ENCODE measurements around the gene MRPL43.
"Not testable (repeated sequence)": the region's sequence is repeated elsewhere in the genome, so short reads cannot be mapped to it uniquely, and the experiment has no call there.

The MRPL43 gene

DNA sequence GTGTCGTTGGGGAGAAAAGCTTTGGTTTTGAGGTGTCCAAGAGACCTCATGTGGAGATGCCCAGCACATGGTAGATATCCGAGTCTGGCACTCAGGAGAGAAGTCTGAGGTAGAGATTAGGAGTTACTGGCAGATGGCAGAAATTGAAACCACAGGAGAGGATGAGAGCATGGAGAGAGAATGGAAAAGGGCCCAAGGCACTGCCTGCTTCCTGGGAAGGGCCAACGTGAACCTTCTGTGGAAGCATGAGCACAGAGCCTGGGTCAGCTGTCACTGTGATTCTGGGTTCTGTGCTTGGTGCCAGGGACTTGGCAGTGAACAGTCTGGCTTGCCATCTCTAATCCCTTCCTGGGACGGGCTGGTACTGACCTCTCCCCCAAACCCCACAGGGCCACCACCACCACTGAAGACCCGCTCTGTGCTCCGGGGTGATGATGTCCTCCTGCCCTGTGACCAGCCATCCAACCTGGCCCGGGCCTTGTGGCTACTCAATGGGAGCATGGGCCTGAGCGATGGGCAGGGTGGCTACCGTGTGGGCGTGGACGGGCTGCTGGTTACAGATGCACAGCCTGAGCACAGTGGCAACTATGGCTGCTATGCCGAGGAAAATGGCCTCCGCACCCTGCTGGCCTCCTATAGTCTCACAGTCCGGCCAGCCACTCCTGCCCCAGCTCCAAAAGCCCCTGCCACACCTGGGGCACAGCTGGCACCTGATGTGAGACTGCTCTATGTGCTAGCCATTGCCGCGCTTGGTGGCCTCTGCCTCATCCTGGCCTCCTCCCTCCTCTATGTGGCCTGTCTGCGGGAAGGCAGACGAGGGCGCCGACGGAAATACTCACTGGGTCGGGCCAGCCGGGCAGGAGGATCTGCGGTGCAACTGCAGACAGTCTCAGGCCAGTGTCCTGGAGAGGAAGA is 4.1 kb downstream of the MRPL43 start:
- DNase-seq (ENCODE audit: low spot score): no peak

DNA sequence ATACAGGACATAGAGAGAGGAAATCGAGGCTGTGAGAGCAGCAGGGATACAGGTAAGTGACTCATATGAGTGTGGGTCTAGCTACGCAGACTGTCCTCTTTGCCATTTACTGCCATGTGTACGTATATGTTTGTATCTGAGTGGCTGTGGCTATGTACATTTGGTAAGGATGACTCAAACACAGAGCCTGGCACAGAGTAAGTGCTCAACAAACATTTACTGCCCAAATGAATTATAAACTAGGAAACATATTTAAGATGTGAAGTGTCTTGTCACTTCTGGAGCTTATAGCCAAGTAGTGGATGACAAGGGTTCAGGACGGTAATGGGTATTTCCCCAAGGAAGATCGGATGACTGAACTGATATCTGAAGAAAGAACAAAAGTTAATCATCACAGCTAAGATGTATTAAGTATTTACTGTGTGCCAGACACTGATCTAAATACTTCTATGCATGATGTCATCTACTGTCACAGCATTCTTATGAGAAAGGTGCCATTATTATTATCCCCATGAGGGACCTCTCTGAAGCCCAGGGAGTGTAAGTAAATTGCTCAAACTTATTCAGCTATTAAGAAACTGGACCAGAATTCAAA is 6.0 kb downstream of the MRPL43 start:
- DNase-seq (ENCODE audit: low spot score): no peak

DNA sequence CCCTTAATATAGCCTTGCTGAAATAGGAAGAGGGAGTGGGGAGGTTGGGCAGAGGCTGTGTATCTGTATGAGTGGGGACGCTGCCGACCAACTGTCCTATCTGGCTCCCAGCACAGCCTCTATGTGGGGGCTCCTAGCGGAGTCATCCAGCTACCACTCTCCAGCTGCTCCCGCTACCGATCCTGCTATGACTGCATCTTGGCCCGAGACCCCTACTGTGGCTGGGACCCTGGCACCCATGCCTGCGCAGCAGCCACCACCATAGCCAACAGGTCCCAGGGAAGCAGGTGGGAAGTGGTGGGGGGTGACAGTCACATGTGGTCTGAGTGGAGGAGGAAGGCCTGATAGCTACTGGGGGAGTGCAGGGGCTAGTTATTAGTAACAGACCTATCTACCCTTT is 6.6 kb downstream of the MRPL43 start:
- DNase-seq (ENCODE audit: low spot score): no peak

DNA sequence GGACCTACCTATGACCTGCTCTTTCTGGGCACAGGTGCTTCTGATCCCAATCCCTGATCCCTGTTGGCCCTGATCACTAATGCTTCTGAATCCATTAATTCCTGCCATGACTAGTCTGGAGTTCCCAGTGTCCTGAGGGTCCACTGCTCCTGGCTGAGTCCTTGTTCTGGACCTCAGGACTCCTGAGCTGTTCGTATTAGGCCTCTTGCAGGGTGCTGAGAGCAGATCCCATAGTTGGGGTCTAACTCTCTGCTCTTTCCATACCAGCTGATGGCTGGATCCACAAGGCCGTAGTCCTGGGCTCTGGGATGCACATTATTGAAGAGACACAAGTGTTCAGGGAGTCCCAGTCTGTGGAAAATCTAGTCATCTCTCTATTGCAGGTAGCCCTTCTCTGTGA is 7.0 kb downstream of the MRPL43 start:
- no peak for DNase-seq (ENCODE audit: low spot score)

DNA sequence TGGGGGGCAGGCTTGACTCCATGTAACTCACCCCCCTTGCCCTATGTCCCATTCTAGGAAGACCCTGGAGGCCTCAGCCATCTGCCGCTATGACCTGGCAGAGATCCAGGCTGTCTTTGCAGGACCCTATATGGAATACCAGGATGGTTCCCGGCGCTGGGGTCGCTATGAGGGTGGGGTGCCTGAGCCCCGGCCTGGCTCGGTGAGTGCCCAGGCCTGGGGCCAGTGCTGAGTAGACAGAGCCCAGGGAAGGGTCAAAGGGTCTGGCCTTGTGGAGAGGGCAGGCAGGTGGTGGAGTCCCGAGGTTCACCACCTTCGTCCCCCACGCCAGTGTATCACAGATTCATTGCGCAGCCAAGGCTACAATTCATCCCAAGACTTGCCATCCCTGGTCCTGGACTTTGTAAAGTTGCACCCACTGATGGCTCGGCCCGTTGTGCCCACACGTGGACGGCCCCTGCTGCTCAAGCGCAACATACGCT is 7.5 kb downstream of the MRPL43 start:
- DNase-seq (ENCODE audit: low spot score): no peak

DNA sequence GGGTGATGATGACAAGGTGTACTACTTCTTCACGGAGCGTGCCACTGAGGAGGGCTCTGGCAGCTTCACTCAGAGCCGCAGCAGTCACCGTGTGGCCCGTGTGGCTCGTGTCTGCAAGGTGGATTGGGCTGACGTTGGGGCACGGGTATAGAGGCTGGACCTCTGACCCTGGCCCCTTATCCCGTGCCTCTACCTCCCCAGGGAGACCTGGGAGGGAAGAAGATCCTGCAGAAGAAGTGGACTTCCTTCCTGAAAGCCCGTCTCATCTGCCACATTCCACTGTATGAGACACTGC is 8.4 kb downstream of the MRPL43 start:
- no peak for DNase-seq (ENCODE audit: low spot score)

DNA sequence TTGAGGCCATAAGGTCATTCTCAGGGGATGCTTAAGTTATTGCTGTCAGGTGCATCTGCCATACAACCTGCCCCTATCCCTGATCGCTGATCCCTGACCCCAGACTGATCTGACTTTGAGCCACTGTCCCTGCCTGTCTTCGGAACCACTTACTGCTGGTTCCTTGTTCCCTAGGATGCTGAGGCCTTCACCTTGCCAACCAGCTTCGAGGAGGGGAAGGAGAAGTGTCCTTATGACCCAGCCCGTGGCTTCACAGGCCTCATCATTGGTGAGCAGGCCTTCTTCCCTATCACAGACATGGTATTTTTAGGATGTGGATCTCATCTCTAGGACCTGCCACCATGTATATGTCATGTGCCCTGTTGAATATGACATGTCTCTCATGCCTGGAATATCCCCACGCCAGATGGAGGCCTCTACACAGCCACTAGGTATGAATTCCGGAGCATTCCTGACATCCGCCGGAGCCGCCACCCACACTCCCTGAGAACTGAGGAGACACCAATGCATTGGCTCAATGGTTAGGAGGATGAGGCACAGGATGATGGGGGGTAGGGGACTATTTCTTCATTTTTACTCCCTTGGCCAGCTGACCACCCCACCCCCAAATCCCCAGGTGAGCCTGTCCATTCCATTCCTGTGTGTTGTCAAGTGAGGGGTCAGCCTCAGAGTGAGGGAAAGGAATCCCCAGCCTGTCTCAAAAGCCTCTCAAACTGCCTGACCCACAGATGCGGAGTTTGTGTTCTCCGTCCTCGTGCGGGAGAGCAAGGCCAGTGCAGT is 9.0 kb downstream of the MRPL43 start:
- no peak for DNase-seq (ENCODE audit: low spot score)

DNA sequence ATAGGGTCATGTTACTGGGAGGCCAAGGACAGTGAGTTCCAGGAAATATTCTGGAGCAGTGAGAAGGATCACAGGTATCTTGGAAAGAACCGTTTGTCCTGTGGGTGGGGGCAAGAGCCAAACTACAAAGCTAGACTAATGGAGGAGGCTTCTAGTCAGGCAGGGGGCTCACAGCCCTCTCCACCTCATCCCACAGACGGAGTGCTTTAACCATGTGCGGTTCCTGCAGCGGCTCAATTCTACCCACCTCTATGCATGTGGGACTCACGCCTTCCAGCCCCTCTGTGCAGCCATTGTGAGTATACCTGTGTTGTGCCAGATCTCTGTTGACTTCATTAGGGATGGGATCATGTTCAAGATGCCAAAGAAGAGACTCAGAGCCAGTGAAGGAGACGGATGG is 9.9 kb downstream of the MRPL43 start:
- DNase-seq (ENCODE audit: low spot score): no peak

DNA sequence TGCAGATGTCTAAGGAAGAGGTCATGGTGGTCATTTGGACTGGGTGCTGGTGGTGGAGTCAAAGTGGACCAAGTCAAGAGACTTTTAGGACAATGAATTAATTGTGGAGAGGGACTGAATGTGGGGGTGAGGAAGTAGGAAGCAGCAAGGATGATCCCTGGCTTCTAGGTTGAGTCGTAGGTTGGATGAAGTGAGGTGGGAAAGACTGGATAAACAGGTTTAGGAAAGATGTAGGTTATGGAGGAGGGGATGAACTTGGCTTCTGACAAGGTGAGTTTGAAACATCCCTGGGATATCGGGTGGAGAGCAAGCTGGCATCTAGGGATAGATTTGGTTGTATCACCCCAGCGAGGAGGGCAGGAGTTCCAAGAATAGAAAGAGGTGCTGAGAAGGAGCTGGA is 10.4 kb downstream of the MRPL43 start:
- DNase-seq (ENCODE audit: low spot score): no peak

DNA sequence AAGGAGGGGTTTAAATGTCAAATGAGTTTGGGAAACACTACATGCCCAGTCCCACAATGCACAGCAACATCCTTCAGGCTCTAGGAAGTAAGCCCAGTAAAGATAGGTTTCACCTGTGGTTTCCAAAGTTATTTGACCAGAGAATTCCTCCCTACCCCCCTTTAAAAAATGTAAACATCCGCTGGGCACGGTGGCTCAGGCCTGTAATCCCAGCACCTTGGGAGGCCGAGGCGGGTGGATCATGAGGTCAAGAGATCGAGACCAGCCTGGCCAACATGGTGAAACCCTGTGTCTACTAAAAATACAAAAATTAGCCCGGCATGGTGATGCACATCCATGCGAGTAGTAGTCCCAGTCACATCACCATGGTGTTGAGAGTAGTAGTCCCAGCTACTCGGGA is 11.9 kb downstream of the MRPL43 start:
- not testable (repeated sequence) for DNase-seq (ENCODE audit: low spot score)

DNA sequence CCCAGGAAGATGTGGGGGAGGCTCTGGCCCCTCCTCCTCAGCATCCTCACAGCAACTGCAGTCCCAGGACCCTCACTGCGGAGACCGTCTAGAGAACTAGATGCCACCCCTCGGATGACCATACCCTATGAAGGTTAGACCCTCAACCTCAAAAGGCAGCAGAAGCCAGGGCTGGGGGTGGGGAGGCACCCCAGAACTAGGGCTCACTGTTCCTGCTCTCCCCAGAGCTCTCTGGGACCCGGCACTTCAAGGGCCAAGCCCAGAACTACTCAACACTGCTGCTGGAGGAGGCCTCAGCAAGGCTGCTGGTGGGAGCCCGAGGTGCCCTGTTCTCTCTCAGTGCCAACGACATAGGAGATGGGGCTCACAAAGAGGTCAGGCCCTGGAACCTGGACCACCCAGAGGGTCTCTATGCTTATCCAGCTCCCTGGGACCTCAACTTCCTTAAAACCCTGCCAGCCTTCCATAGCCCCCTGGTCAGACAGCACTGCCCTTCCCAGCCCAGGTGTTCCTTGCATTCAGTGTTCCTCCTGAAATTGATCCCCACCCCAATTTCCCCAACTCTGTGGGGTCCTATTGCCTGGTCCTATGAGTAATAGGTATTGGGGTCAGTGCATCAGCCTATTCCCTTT is 14.3 kb downstream of the MRPL43 start:
- DNase-seq (ENCODE audit: low spot score): no peak

DNA sequence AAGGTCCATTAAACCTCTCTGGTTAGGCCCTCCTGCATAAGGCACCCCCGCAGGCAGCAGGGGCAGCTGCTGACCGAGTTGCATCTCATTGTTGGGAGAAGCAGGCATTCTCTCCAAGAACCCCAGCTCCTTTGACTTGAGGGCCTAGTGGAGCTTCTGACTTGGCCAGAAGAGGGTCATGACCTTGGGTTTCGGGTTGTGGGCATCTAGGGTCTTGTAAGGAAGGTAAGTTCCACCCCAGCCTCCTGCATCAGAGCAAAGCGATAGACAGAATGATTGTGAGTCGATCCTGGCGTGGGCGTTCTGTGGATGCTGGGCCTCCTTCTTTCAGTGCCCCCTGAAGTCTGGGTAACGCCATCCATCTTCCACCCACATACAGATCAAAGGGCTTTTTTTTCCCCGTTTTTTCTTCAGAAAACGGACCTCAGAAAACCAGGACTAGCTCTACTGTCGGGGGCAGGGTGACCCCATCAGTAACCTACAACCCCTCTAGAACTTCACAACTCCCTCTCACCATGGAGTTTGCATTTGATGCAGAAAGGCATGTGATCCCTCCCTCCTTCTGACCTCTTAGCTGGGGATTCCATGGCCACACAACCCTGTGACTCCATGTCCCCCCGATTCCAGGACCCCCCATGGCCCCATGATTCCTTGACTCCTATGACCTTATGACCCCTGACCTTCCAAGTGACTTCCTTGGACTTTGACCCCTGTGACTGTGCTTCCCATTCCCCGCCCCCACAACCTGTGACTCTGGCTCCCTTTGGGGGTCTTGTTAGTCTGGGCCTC is 15.0 kb downstream of the MRPL43 start:
- no peak for DNase-seq (ENCODE audit: low spot score)

DNA sequence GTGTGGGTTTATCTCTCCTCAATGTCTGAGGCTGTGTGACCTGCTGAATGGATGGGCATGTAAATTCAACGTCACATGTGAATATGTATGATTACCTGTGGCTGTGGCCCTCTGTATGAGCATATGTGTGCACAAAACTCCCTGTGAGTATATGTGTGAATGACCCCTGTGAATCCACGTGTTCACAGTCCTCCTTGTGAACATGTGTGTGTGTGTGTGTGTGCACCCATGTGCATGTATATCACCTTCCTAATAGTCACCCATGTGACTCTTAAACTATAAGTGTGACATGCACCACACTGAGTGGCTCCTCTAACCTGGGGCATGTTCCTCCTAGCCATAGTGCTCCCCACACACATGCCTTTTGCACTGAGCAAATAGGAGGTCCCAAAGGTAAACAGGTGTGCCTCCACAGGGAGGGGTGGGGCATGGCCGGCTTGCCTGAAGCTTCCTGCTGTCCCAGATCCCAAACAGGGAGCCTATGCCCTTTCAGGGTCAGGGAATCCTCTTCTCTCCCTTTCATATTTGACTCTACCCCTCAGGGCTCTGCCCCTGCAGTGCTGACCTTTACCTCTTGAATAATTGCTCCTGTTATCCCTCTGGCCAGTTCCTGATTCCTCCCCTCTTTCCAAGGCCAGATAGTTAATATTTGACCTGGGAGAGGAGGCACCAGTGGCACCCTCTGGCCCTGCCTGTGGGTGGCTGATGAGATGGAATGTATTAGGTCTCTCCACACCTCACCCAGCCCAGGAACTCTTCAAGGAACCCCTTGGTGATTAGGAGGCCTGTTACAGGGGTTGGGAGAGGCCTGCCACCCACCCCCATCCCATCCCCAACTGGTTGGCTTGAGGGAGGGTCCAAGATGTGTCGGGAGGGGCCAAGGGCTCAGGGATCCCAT is 16.1 kb downstream of the MRPL43 start:
- DNase-seq (ENCODE audit: low spot score): no peak

DNA sequence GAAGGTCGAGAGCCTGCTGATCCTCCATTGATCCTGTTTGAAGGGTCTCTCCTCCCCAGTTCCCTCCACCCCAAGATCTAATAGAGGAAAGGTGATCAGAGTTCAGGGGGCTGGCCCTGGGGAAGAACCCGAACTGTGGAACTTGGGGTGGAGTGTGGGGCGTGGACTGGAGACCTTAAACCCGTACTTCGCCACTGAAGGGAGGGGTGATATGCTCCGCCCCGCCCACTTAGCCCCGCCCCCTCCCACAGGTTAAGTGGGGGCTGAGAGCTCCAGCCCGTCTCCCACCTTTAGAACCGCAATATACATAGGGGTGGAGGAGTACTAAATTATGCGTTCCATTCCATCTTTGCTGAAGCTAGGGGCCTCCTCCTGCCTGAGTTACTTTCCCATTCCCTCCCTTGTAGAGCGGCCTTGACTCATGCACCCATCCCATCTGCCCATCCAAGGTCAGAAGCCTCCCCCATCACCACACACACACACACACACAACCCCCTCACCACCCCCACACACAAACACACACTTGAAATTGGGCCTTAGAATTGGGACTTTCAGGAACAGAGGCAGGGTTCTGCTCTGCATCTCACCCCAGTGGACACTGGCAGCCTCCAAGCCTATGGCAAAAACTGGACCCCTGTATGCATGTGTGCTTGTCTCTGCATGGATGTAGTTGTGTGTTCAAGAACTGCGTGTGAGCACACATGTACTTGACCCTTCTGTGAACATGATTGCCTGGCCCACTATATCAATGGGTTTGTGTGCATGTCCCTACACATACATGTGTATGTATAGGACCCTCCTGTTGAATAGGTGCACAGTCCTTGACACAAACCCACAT is 17.0 kb downstream of the MRPL43 start:
- peak; percentile 62 for DNase-seq (ENCODE audit: low spot score)

DNA sequence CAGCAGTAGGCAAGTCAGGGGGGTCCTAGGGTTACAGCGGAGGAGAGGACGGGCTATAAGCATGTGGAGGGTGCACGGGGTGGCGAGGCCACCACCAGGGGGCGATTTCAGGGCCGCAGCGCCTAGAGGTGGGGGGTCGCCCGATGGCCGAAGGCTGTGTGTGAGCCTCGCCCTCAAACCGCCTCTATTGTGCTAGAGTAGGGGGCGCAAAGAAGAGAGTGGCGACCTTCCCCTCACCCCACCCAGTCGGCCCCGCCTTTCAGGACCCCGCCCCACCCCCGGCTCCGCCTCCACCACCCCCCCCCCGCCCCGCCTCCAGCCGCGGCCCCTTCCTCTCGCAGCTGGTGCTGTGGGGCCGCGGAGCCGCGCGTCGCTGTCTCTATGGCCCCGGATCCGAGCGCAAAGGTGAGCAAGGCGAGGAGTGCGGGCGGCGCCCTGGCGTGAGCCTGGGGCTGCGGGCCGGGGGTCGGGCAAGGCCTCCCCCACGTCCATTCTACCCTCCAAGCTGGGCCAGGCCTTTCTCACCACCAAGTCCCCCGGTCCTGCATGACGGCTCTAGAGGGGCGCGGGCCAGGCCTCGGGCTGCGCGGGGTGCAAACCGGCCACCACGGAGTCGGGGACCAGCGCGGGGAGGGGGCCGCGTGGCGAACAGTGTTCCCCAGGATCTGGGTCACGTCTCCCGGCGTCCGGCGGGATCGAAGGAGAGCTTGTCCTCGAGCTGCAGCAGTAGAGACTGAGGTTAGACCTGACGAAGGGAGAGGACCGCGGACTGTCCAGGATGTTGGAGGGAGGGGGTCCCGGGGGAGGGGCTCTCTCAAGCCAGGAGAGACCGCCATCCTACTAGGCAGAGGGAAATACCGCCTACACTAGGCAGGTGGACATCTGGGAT is 17.9 kb downstream of the MRPL43 start, which contains the start of gene SEMA4G:
TSS of gene SEMA4G (plus strand) at position 318 of the 889 bp plus-strand sequence. CDS start 3,409 bp downstream, outside the sequence.
- peak; percentile 75 for DNase-seq (ENCODE audit: low spot score)

DNA sequence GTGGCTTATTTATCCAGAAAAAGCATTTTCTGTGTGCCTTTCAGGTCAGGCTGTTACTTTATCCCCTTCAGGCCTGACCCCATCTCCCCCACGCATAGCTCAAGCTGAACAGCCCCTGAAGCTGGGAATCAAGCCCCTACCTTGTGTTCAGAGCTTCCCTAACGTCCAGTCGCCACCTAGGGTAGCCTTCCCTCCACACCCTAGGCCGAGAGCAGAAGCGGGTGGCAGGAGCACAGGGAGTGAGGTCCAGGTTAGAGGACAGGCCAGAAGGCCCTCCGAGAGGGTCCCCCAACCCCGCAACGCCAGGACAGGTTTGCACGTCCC is 18.5 kb downstream of the MRPL43 start:
- no peak for DNase-seq (ENCODE audit: low spot score)

DNA sequence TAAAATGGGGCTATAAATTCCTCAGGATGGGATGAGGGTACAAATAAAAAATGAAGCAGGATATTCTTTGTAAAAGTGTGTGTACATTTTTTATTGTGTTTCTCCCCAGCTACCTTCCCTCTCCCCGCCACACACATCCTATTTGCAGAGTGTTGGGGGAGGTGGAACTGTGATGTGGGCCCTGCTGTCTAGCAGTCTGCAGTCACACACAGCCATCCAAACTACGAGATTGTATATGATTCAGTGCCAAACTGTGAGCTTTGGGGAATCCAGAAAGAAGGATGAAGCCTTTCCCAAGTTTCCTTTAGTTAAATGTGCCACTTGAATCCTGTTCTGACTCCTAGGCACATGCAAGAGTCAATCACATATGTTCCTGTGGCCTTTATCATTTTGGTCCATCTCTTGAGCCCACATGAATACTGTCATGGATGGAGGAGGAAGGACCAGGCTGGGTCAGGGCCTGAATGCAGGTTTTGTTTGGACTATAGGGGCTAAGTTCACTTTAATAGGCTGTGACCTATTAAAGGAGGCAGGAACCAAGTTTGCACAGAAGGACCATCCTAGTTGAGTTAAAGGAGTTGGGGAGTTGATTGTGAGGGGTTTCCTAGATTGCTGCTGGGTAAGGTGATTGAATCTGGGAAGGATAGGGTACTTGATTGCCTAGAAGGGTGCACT is 19.1 kb downstream of the MRPL43 start:
- DNase-seq (ENCODE audit: low spot score): no peak

DNA sequence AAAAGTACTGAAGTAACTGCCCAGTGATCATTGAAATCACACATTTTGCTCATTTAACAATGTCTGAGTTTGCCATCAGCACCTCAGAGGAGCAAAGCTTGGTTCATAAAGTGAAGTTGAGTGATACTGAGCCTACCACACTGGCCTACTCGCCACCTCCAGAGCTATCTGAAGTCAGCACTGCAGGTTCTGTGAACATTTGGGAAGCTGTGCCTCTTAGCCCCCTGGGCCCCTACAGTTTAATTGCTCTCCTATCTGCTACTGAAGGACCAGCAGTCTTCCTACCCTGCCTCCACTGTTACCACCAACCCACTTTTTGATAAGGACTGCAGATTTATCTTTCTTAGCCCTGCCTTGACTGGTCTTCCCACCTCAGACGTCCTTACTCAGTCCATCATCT is 20.0 kb downstream of the MRPL43 start:
- DNase-seq (ENCODE audit: low spot score): no peak

Measured in germinal center (tissue), 1 donor.